IMR-90 (cell line): ENCODE results near the gene DSCAM. TPM values are rescaled to one million over a fixed set of nuclear protein-coding genes. Genes with fewer than 3 reads are reported as not detected.

ENCODE experiments used
- ATAC-seq: fragments of 200-7000 bp; cut with Tn5 transposase; 2 replicates; pipeline ENCODE4 v1.9.1; 2020; ENCODE audit warnings: low read depth, mild to moderate bottlenecking, moderate library complexity
- BruUV-seq: library from RNA; stranded (reverse); fragments of 400-500 nt; replicated peaks from 2 replicates; lab custom pipeline; 2021; lab: Mats Ljungman, UMichigan
- CTCF ChIA-PET: fragments of 300-600 bp; formaldehyde crosslinking; extraction: SDS; loops from one replicate; lab custom pipeline; 2021; ENCODE audit warnings: antibody characterized with exemption; lab: Yijun Ruan, JAX
- POLR2A ChIA-PET: fragments of 300-600 bp; sonication (Branson Sonifier 250); formaldehyde crosslinking; loops from one replicate; lab custom pipeline; 2022; ENCODE audit warnings: antibody characterized with exemption; ENCODE audit not compliant: unreplicated experiment; lab: Charles Lee
- DNase-seq: peaks from one replicate; pipeline ENCODE4 v3.0.0; 2013
- H2AFZ ChIP-seq: replicated peaks from 2 replicates; pipeline ENCODE3; 2013; ENCODE audit warnings: low read length, mild to moderate bottlenecking; ENCODE audit not compliant: poor library complexity
- H2AK5ac ChIP-seq: 2 replicates; pipeline ENCODE4 v1.6.1; 2013; ENCODE audit warnings: low read depth, low read length, inconsistent platforms
- H2AK9ac ChIP-seq: replicated peaks from 2 replicates; pipeline ENCODE3; 2013; ENCODE audit warnings: mild to moderate bottlenecking, low read depth, low read length, moderate library complexity; ENCODE audit not compliant: poor library complexity
- H2BK120ac ChIP-seq: 2 replicates; pipeline ENCODE4 v1.6.1; 2013; ENCODE audit warnings: low read depth, low read length, inconsistent platforms
- H2BK15ac ChIP-seq: 3 replicates; pipeline ENCODE4 v1.6.1; 2013; ENCODE audit warnings: low read depth, low read length, inconsistent platforms
- H2BK20ac ChIP-seq: 2 replicates; pipeline ENCODE4 v1.6.1; 2013; ENCODE audit warnings: low read depth, mild to moderate bottlenecking, inconsistent platforms, low read length, moderate library complexity
- H2BK5ac ChIP-seq: 2 replicates; pipeline ENCODE4 v1.6.1; 2013; ENCODE audit warnings: mild to moderate bottlenecking, low read depth, low read length, inconsistent platforms; ENCODE audit not compliant: poor library complexity, severe bottlenecking
- H3K14ac ChIP-seq: replicated peaks from 2 replicates; pipeline ENCODE4 v1.6.1; 2013; ENCODE audit warnings: low read depth, low read length, inconsistent platforms
- H3K18ac ChIP-seq: 2 replicates; pipeline ENCODE4 v1.6.1; 2013; ENCODE audit warnings: low read depth, low read length, control low read depth
- H3K23ac ChIP-seq: 2 replicates; pipeline ENCODE4 v1.6.1; 2013; ENCODE audit warnings: low read depth, low read length, inconsistent platforms
- H3K27ac ChIP-seq: 2 replicates; pipeline ENCODE4 v1.5.1; 2013; ENCODE audit warnings: mild to moderate bottlenecking, control low read depth, low read length; ENCODE audit not compliant: insufficient read depth
- H3K27me3 ChIP-seq: 2 replicates; pipeline ENCODE4 v1.6.1; 2013; ENCODE audit warnings: low read length; ENCODE audit not compliant: control insufficient read depth, insufficient read depth
- H3K36me3 ChIP-seq: 2 replicates; pipeline ENCODE4 v1.6.1; 2013; ENCODE audit warnings: low read length, mixed read lengths; ENCODE audit not compliant: control insufficient read depth, insufficient read depth
- H3K4ac ChIP-seq: 2 replicates; pipeline ENCODE4 v1.6.1; 2013; ENCODE audit warnings: low read depth, low read length, inconsistent platforms
- H3K4me1 ChIP-seq: 2 replicates; pipeline ENCODE4 v1.6.1; 2013; ENCODE audit warnings: low read length, mixed read lengths; ENCODE audit not compliant: control insufficient read depth, insufficient read depth
- H3K4me2 ChIP-seq: 2 replicates; pipeline ENCODE4 v1.6.1; 2013; ENCODE audit warnings: low read depth, mild to moderate bottlenecking, control low read depth, low read length, moderate library complexity
- H3K4me3 ChIP-seq: 2 replicates; pipeline ENCODE4 v1.5.1; 2013; ENCODE audit warnings: low read depth, mild to moderate bottlenecking, control low read depth, low read length, moderate library complexity; ENCODE audit not compliant: insufficient read depth
- H3K56ac ChIP-seq: 2 replicates; pipeline ENCODE4 v1.6.1; 2013; ENCODE audit warnings: low read length, inconsistent platforms; ENCODE audit not compliant: insufficient read depth; ENCODE audit errors: extremely low read depth
- H3K79me1 ChIP-seq, 2 experiments: 2 replicates each; pipeline ENCODE4 v1.6.1; 2013; ENCODE audit warnings: low read length in 2 of 2, inconsistent platforms in 1 of 2, low read depth in 1 of 2
- H3K9ac ChIP-seq: 2 replicates; pipeline ENCODE4 v1.6.1; 2013; ENCODE audit warnings: low read depth, low read length, control low read depth
- H3K9me1 ChIP-seq: 2 replicates; pipeline ENCODE4 v1.6.1; 2013; ENCODE audit warnings: low read length, inconsistent platforms; ENCODE audit not compliant: insufficient read depth
- H3K9me3 ChIP-seq: 2 replicates; pipeline ENCODE4 v1.6.1; 2013; ENCODE audit warnings: low read length; ENCODE audit not compliant: control insufficient read depth, insufficient read depth
- H4K20me1 ChIP-seq: 2 replicates; pipeline ENCODE4 v1.6.1; 2013; ENCODE audit warnings: low read length, inconsistent platforms; ENCODE audit not compliant: insufficient read depth
- H4K5ac ChIP-seq: 2 replicates; pipeline ENCODE4 v1.6.1; 2013; ENCODE audit warnings: mild to moderate bottlenecking, low read depth, low read length, control low read depth
- H4K8ac ChIP-seq, 2 experiments: 2 replicates each; pipeline ENCODE4 v1.6.1; 2013; ENCODE audit warnings: low read depth in 2 of 2, low read length in 2 of 2, control low read depth in 1 of 2, inconsistent platforms in 1 of 2
- H4K91ac ChIP-seq: 2 replicates; pipeline ENCODE4 v1.6.1; 2013; ENCODE audit warnings: low read depth, low read length, inconsistent platforms; ENCODE audit not compliant: insufficient read depth
- BHLHE40 ChIP-seq: fragments of 150-350 bp; IDR thresholded peaks from 2 replicates; pipeline ENCODE4 v1.6.1; 2016; ENCODE audit warnings: mild to moderate bottlenecking, low read depth, low read length
- CEBPB ChIP-seq: IDR thresholded peaks from 2 replicates; pipeline ENCODE4 v1.6.1; 2012; ENCODE audit warnings: low read depth, low read length, improper control_type of control experiment
- CHD1 ChIP-seq: IDR thresholded peaks from 2 replicates; pipeline ENCODE4 v1.6.1; 2012; ENCODE audit warnings: low read depth, low read length, improper control_type of control experiment
- FOS ChIP-seq: fragments of 150-350 bp; IDR thresholded peaks from 2 replicates; pipeline ENCODE4 v1.6.1; 2016; ENCODE audit warnings: low read depth, low read length
- MAFK ChIP-seq: IDR thresholded peaks from 2 replicates; pipeline ENCODE4 v1.6.1; 2012; ENCODE audit warnings: low read depth, low read length, improper control_type of control experiment
- MAZ ChIP-seq: IDR thresholded peaks from 2 replicates; pipeline ENCODE4 v1.6.1; 2012; ENCODE audit warnings: low read depth, mild to moderate bottlenecking, low read length, improper control_type of control experiment, moderate library complexity, borderline replicate concordance
- MXI1 ChIP-seq: IDR thresholded peaks from 2 replicates; pipeline ENCODE4 v1.6.1; 2012; ENCODE audit warnings: low read depth, mild to moderate bottlenecking, low read length, moderate library complexity, borderline replicate concordance
- NFE2L2 ChIP-seq: fragments of 150-350 bp; IDR thresholded peaks from 2 replicates; pipeline ENCODE4 v1.6.1; 2016; ENCODE audit warnings: low read depth, mild to moderate bottlenecking, low read length
- POLR2A ChIP-seq: IDR thresholded peaks from 2 replicates; pipeline ENCODE4 v1.6.1; 2012; ENCODE audit warnings: mild to moderate bottlenecking, low read depth, low read length
- RAD21 ChIP-seq: IDR thresholded peaks from 2 replicates; pipeline ENCODE4 v1.6.1; 2012; ENCODE audit warnings: low read length, improper control_type of control experiment
- RCOR1 ChIP-seq: IDR thresholded peaks from 2 replicates; pipeline ENCODE4 v1.6.1; 2012; ENCODE audit warnings: mild to moderate bottlenecking, low read length, improper control_type of control experiment; ENCODE audit not compliant: insufficient replicate concordance
- RFX5 ChIP-seq: IDR thresholded peaks from 2 replicates; pipeline ENCODE4 v1.8.0; 2012; ENCODE audit warnings: low read depth, mild to moderate bottlenecking, low read length, moderate library complexity
- SMC3 ChIP-seq: fragments of 150-350 bp; IDR thresholded peaks from 2 replicates; pipeline ENCODE4 v1.6.1; 2016; ENCODE audit warnings: low read depth, mild to moderate bottlenecking, antibody characterized with exemption, low read length, moderate library complexity
- dilution Hi-C: fragments of 300-500 bp; cut with HindIII; formaldehyde crosslinking; loops from one replicate; pipeline ENCODE4 v1.14.3; 2018; ENCODE audit warnings: low sequenced_read_pairs; ENCODE audit not compliant: unreplicated experiment
- in situ Hi-C: fragments of 300-500 bp; cut with MboI; formaldehyde crosslinking; loops from 3 replicates; pipeline ENCODE4 v1.14.3; 2019; ENCODE audit warnings: low sequenced_read_pairs, inconsistent platforms, mixed read lengths
- intact Hi-C: fragments of 100-400 bp; cut with micrococcal nuclease; formaldehyde crosslinking; loops from 2 replicates; pipeline ENCODE4 v1.10.0; 2022
- polyA plus RNA-seq, 3 experiments: library from polyadenylated mRNA; depleted of rRNA; stranded (reverse); fragments of >200 nt; gene quantifications; 2 replicates each; pipeline ENCODE4 v1.2.3, GENCODE V29; 2012; ENCODE audit warnings: low replicate concordance in 1 of 3
- total RNA-seq: library from RNA; depleted of rRNA; stranded (reverse); fragments of >200 nt; gene quantifications from 2 replicates; pipeline ENCODE4 v1.2.3, GENCODE V29; 2012
- TF ChIP-seq, protein P1 (sequence below): fragments of 150-350 bp; IDR thresholded peaks from 2 replicates; pipeline ENCODE4 v1.6.1; 2017; ENCODE audit warnings: mild to moderate bottlenecking, antibody characterized with exemption, low read length, low read depth
- TF ChIP-seq, protein P2 (sequence below): fragments of 150-350 bp; IDR thresholded peaks from 2 replicates; pipeline ENCODE4 v1.6.1; 2016; ENCODE audit warnings: low read depth, mild to moderate bottlenecking, low read length, moderate library complexity, borderline replicate concordance
- TF ChIP-seq, protein P3 (sequence below): conservative IDR thresholded peaks from 2 replicates; pipeline ENCODE4 v1.5.1; 2012; ENCODE audit warnings: mild to moderate bottlenecking, low read depth, low read length, improper control_type of control experiment

Gene DSCAM
- total and polyA plus RNA-seq, 2 of the 4 experiments (the other 2 are of a cell fraction): under 0.01 to 0.02 TPM

DNA sequence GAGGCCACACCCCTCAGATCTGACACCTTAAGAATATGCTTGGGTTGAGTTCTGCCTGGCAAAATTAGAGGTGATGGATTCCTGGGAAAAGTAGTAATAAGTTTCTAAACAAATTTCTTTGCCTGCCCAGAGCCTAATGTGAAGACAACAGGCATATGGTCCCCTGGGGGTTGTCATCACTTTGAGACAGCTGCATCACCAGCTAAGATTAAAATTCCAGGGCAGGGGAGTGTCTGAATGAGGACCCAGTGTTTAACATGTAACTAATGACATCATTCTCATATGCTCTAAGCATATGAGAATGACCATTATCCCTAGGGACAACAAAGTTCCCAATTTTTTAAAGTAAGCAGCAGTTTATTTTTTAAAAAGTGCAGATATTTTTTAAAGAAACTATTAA lies 547.5 kb downstream of the DSCAM start:
- intact Hi-C loops: no loop called here
- Histone ChIP-seq H3K36me3 (no peaks in the 10 kb centered on the region), H3K23ac (no peak overlapping the region), H4K20me1 (no peaks in the 10 kb centered on the region), H2AK9ac (no peak overlapping the region), H3K4ac (no peak overlapping the region), H3K9ac (no peak overlapping the region), H3K4me3 (no peak overlapping the region), H2BK120ac (no peak overlapping the region), H3K9me3 (peaks cover 16% of the 10 kb centered on the region), H3K18ac (no peak overlapping the region), H2BK5ac (no peak overlapping the region), H3K4me1 (no peaks in the 10 kb centered on the region), H3K56ac (no peak overlapping the region), H4K5ac (no peak overlapping the region), H2AK5ac (no peak overlapping the region), H3K4me2 (no peak overlapping the region), H2BK15ac (no peak overlapping the region), H2AFZ (no peak overlapping the region), H3K9me1 (no peaks in the 10 kb centered on the region), H3K27me3 (no peaks in the 10 kb centered on the region), H4K91ac (no peak overlapping the region), H4K8ac (no peak overlapping the region), H3K27ac (no peak overlapping the region), H3K14ac (no peak overlapping the region), H3K79me1 (no peaks in the 10 kb centered on the region), H2BK20ac (no peak overlapping the region)
- TF ChIP-seq NFE2L2: no peak
- TF ChIP-seq CEBPB: no peak
- TF ChIP-seq, protein P1, sequence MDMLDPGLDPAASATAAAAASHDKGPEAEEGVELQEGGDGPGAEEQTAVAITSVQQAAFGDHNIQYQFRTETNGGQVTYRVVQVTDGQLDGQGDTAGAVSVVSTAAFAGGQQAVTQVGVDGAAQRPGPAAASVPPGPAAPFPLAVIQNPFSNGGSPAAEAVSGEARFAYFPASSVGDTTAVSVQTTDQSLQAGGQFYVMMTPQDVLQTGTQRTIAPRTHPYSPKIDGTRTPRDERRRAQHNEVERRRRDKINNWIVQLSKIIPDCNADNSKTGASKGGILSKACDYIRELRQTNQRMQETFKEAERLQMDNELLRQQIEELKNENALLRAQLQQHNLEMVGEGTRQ: no peak
- TF ChIP-seq MXI1: no peak
- no peak for TF ChIP-seq RCOR1
- TF ChIP-seq, protein P2, sequence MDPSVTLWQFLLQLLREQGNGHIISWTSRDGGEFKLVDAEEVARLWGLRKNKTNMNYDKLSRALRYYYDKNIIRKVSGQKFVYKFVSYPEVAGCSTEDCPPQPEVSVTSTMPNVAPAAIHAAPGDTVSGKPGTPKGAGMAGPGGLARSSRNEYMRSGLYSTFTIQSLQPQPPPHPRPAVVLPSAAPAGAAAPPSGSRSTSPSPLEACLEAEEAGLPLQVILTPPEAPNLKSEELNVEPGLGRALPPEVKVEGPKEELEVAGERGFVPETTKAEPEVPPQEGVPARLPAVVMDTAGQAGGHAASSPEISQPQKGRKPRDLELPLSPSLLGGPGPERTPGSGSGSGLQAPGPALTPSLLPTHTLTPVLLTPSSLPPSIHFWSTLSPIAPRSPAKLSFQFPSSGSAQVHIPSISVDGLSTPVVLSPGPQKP: no peak
- TF ChIP-seq SMC3: no peak
- TF ChIP-seq FOS: no peak
- no peak for TF ChIP-seq MAFK
- no peak for TF ChIP-seq RFX5
- TF ChIP-seq RAD21: no peak
- no peak for TF ChIP-seq BHLHE40
- no peak for TF ChIP-seq CHD1
- TF ChIP-seq, protein P3, sequence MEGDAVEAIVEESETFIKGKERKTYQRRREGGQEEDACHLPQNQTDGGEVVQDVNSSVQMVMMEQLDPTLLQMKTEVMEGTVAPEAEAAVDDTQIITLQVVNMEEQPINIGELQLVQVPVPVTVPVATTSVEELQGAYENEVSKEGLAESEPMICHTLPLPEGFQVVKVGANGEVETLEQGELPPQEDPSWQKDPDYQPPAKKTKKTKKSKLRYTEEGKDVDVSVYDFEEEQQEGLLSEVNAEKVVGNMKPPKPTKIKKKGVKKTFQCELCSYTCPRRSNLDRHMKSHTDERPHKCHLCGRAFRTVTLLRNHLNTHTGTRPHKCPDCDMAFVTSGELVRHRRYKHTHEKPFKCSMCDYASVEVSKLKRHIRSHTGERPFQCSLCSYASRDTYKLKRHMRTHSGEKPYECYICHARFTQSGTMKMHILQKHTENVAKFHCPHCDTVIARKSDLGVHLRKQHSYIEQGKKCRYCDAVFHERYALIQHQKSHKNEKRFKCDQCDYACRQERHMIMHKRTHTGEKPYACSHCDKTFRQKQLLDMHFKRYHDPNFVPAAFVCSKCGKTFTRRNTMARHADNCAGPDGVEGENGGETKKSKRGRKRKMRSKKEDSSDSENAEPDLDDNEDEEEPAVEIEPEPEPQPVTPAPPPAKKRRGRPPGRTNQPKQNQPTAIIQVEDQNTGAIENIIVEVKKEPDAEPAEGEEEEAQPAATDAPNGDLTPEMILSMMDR: no peak
- no peak for TF ChIP-seq POLR2A
- TF ChIP-seq MAZ: no peak
- in situ Hi-C loops: no loop called here
- no peak for ATAC-seq
- CTCF ChIA-PET: no interaction called here
- DNase-seq: no peak
- dilution Hi-C loops: no loop called here
- BruUV-seq: no TSS peak
- POLR2A ChIA-PET: no interaction called here
